ENCODE measurements around the gene ATP8A1.

GRCh38 chr4:42579903-42580302, 77.0 kb downstream of the ATP8A1 start:
- TF ChIP-seq CTCF (conservative IDR thresholded peaks at IDR 0.05) = no peak
- no peak for TF ChIP-seq ZFX (IDR thresholded peaks at IDR 0.05)
